ENCODE measurements around the gene SPNS1.
"Not testable (repeated sequence)": the region's sequence is repeated elsewhere in the genome, so short reads cannot be mapped to it uniquely, and the experiment has no call there.

SPNS1 gene

GRCh38 chr16:28980330-28980729 lies 5.8 kb downstream of the SPNS1 start:
- H3K4me2 ChIP-seq (ENCODE audit: insufficient read depth, low read length, poor library complexity, severe bottlenecking); H3K79me1 ChIP-seq (ENCODE audit: low read depth, low read length); H3K4me3 ChIP-seq (ENCODE audit: low read length in 2 of 2); H2BK15ac ChIP-seq (ENCODE audit: low read length); H3K9ac ChIP-seq (ENCODE audit: low read depth, low read length, poor library complexity); H3K14ac ChIP-seq (ENCODE audit: low read length); H3K9me3 ChIP-seq (replicated peaks in 1 of 2; ENCODE audit: control insufficient read depth in 2 of 2, insufficient read depth in 1 of 2, low read depth in 1 of 2, low read length in 2 of 2); H2BK12ac ChIP-seq (ENCODE audit: low read length); H3K27me3 ChIP-seq (ENCODE audit: control insufficient read depth in 3 of 3, insufficient read depth in 3 of 3, low read depth in 1 of 3, low read length in 3 of 3); H3K23ac ChIP-seq (ENCODE audit: low read depth, low read length, poor library complexity); H3K4ac ChIP-seq (ENCODE audit: low read length); H3K27ac ChIP-seq (replicated peaks; ENCODE audit: low read length); H3K4me1 ChIP-seq (ENCODE audit: control insufficient read depth in 2 of 2, insufficient read depth in 1 of 2, low read depth in 1 of 2, low read length in 2 of 2); H2AK5ac ChIP-seq (ENCODE audit: low read depth, low read length); H2BK5ac ChIP-seq (ENCODE audit: low read length); H4K91ac ChIP-seq (ENCODE audit: low read depth, low read length, poor library complexity); H3K18ac ChIP-seq (ENCODE audit: low read length); H2AFZ ChIP-seq (ENCODE audit: low read length); H4K8ac ChIP-seq (ENCODE audit: low read depth, low read length); DNase-seq (ENCODE audit: low spot score); H2BK120ac ChIP-seq (ENCODE audit: low read depth, low read length): not testable (repeated sequence)
- peaks cover 13 to 40% of the 10 kb centered on the region in 2 donors for H3K36me3 ChIP-seq (replicated peaks in 1 of 2; ENCODE audit: control insufficient read depth in 2 of 2, insufficient read depth in 2 of 2, low read length in 2 of 2)
- WGBS, 2 donors (ENCODE audit: extremely low coverage in 2 of 2, insufficient read length in 2 of 2, insufficient replicate concordance in 1 of 2) = no CpG with 5 or more reads among the region's 7 CpGs

- Histone ChIP-seq H3K79me1 (ENCODE audit: low read depth, low read length) (no peaks in the 10 kb centered on the region), H3K36me3 (replicated peaks in 1 of 2; ENCODE audit: control insufficient read depth in 2 of 2, insufficient read depth in 2 of 2, low read length in 2 of 2) (peaks cover 13 to 40% of the 10 kb centered on the region in 2 donors), H3K4me3 (ENCODE audit: low read length in 2 of 2) (no peak overlapping the region), H3K4ac (ENCODE audit: low read length) (no peak overlapping the region), H2BK120ac (ENCODE audit: low read depth, low read length) (no peak overlapping the region), H2BK15ac (ENCODE audit: low read length) (no peak overlapping the region), H4K91ac (ENCODE audit: low read depth, low read length, poor library complexity) (no peak overlapping the region), H3K4me1 (ENCODE audit: control insufficient read depth in 2 of 2, insufficient read depth in 1 of 2, low read depth in 1 of 2, low read length in 2 of 2) (no peaks in the 10 kb centered on the region), H3K9ac (ENCODE audit: low read depth, low read length, poor library complexity) (no peak overlapping the region), H3K9me3 (replicated peaks in 1 of 2; ENCODE audit: control insufficient read depth in 2 of 2, insufficient read depth in 1 of 2, low read depth in 1 of 2, low read length in 2 of 2) (peaks cover 3 to 5% of the 10 kb centered on the region in 2 donors), H3K27ac (replicated peaks; ENCODE audit: low read length) (no peak overlapping the region), H2BK5ac (ENCODE audit: low read length) (no peak overlapping the region), H3K18ac (ENCODE audit: low read length) (no peak overlapping the region), H2AFZ (ENCODE audit: low read length) (no peak overlapping the region), H3K27me3 (ENCODE audit: control insufficient read depth in 3 of 3, insufficient read depth in 3 of 3, low read depth in 1 of 3, low read length in 3 of 3) (no peaks in the 10 kb centered on the region), H3K4me2 (ENCODE audit: insufficient read depth, low read length, poor library complexity, severe bottlenecking) (no peak overlapping the region), H3K14ac (ENCODE audit: low read length) (no peak overlapping the region), H3K23ac (ENCODE audit: low read depth, low read length, poor library complexity) (no peak overlapping the region), H2AK5ac (ENCODE audit: low read depth, low read length) (no peak overlapping the region), H4K8ac (ENCODE audit: low read depth, low read length) (no peak overlapping the region), H2BK12ac (ENCODE audit: low read length) (no peak overlapping the region)
- no CpG with 5 or more reads among the region's 7 CpGs for WGBS, 2 donors (ENCODE audit: extremely low coverage in 2 of 2, insufficient read length in 2 of 2, insufficient replicate concordance in 1 of 2)
- DNase-seq (ENCODE audit: low spot score) = no peak
Measured at GRCh38 chr16:28980929-28981328, 6.4 kb downstream of the SPNS1 start.

DNA sequence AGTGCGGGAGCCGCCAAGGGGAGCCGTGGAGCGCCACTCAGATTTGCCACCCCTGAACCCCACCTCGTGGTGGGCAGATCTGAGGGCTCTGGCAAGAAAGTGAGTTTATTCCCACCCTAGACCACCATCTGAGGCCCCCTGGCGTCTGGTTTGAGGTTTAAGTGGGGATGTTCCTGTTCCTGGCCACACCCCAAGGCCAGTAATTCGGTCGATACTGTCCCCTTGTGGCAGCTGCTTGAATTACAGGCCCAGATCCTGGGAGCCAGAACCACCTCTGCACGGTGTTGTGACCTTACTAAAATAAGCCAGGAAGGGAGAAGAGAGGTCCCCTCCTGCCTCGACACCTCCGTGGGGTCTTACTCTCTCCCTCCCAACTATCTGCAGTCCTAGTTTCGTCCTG lies 6.9 kb downstream of the SPNS1 start:
- Histone ChIP-seq H2AK5ac (ENCODE audit: low read depth, low read length) (no peak overlapping the region), H2AFZ (ENCODE audit: low read length) (no peak overlapping the region), H3K4me3 (ENCODE audit: low read length in 2 of 2) (no peak overlapping the region), H3K27ac (replicated peaks; ENCODE audit: low read length) (no peak overlapping the region), H4K91ac (ENCODE audit: low read depth, low read length, poor library complexity) (no peak overlapping the region), H3K4me2 (ENCODE audit: insufficient read depth, low read length, poor library complexity, severe bottlenecking) (no peak overlapping the region), H4K8ac (ENCODE audit: low read depth, low read length) (peak overlapping the region; percentile 96), H3K36me3 (replicated peaks in 1 of 2; ENCODE audit: control insufficient read depth in 2 of 2, insufficient read depth in 2 of 2, low read length in 2 of 2) (peaks cover 16 to 40% of the 10 kb centered on the region in 2 donors), H3K27me3 (ENCODE audit: control insufficient read depth in 3 of 3, insufficient read depth in 3 of 3, low read depth in 1 of 3, low read length in 3 of 3) (no peaks in the 10 kb centered on the region), H2BK15ac (ENCODE audit: low read length) (no peak overlapping the region), H3K18ac (ENCODE audit: low read length) (no peak overlapping the region), H3K9ac (ENCODE audit: low read depth, low read length, poor library complexity) (no peak overlapping the region), H2BK12ac (ENCODE audit: low read length) (no peak overlapping the region), H3K14ac (ENCODE audit: low read length) (no peak overlapping the region), H3K4ac (ENCODE audit: low read length) (no peak overlapping the region), H2BK5ac (ENCODE audit: low read length) (no peak overlapping the region), H3K9me3 (replicated peaks in 1 of 2; ENCODE audit: control insufficient read depth in 2 of 2, insufficient read depth in 1 of 2, low read depth in 1 of 2, low read length in 2 of 2) (peaks cover 3 to 5% of the 10 kb centered on the region in 2 donors), H3K23ac (ENCODE audit: low read depth, low read length, poor library complexity) (no peak overlapping the region), H3K79me1 (ENCODE audit: low read depth, low read length) (peaks cover under 1% of the 10 kb centered on the region), H2BK120ac (ENCODE audit: low read depth, low read length) (no peak overlapping the region), H3K4me1 (ENCODE audit: control insufficient read depth in 2 of 2, insufficient read depth in 1 of 2, low read depth in 1 of 2, low read length in 2 of 2) (no peaks in the 10 kb centered on the region)
- WGBS, 2 donors (ENCODE audit: extremely low coverage in 2 of 2, insufficient read length in 2 of 2, insufficient replicate concordance in 1 of 2) = no CpG with 5 or more reads among the region's 12 CpGs
- DNase-seq (ENCODE audit: low spot score) = no peak

- H3K18ac ChIP-seq (ENCODE audit: low read length) = no peak overlapping the region
- H4K8ac ChIP-seq (ENCODE audit: low read depth, low read length) = no peak overlapping the region
- WGBS, 2 donors (ENCODE audit: extremely low coverage in 2 of 2, insufficient read length in 2 of 2, insufficient replicate concordance in 1 of 2) = no CpG with 5 or more reads among the region's 10 CpGs
Measured at GRCh38 chr16:28982418-28982817, 7.8 kb downstream of the SPNS1 start.

More at GRCh38 chr16:28982418-28982817, 7.8 kb downstream of the SPNS1 start:
- H3K4me2 ChIP-seq (ENCODE audit: insufficient read depth, low read length, poor library complexity, severe bottlenecking) = no peak overlapping the region
- peaks cover 16 to 40% of the 10 kb centered on the region in 2 donors for H3K36me3 ChIP-seq (replicated peaks in 1 of 2; ENCODE audit: control insufficient read depth in 2 of 2, insufficient read depth in 2 of 2, low read length in 2 of 2)
- no peak overlapping the region for H2BK5ac ChIP-seq (ENCODE audit: low read length)
- no peaks in the 10 kb centered on the region for H3K4me1 ChIP-seq (ENCODE audit: control insufficient read depth in 2 of 2, insufficient read depth in 1 of 2, low read depth in 1 of 2, low read length in 2 of 2)
- H3K79me1 ChIP-seq (ENCODE audit: low read depth, low read length) = peaks cover 1% of the 10 kb centered on the region
- H2BK15ac ChIP-seq (ENCODE audit: low read length) = no peak overlapping the region
- H3K27ac ChIP-seq (replicated peaks; ENCODE audit: low read length) = no peak overlapping the region
- no peak overlapping the region for H2AFZ ChIP-seq (ENCODE audit: low read length)
- H3K9me3 ChIP-seq (replicated peaks in 1 of 2; ENCODE audit: control insufficient read depth in 2 of 2, insufficient read depth in 1 of 2, low read depth in 1 of 2, low read length in 2 of 2) = peaks cover 3 to 5% of the 10 kb centered on the region in 2 donors
- no peaks in the 10 kb centered on the region for H3K27me3 ChIP-seq (ENCODE audit: control insufficient read depth in 3 of 3, insufficient read depth in 3 of 3, low read depth in 1 of 3, low read length in 3 of 3)
- H2BK120ac ChIP-seq (ENCODE audit: low read depth, low read length) = peak overlapping the region; percentile 34
- H3K4me3 ChIP-seq (ENCODE audit: low read length in 2 of 2) = no peak overlapping the region
- H2AK5ac ChIP-seq (ENCODE audit: low read depth, low read length) = no peak overlapping the region
- H3K4ac ChIP-seq (ENCODE audit: low read length) = no peak overlapping the region
- no peak overlapping the region for H2BK12ac ChIP-seq (ENCODE audit: low read length)
- no peak for DNase-seq (ENCODE audit: low spot score)
- no peak overlapping the region for H3K23ac ChIP-seq (ENCODE audit: low read depth, low read length, poor library complexity)
- H3K14ac ChIP-seq (ENCODE audit: low read length) = peak overlapping the region; percentile 4
- no peak overlapping the region for H3K9ac ChIP-seq (ENCODE audit: low read depth, low read length, poor library complexity)
- H4K91ac ChIP-seq (ENCODE audit: low read depth, low read length, poor library complexity) = no peak overlapping the region

All from neuronal stem cell (in vitro differentiated cells).